ENCODE results near the gene NTSR2.

GRCh38 chr2:11682590-11682915 lies 12.6 kb upstream of the NTSR2 start:
- TF ChIP-seq CBFB (IDR thresholded peaks at IDR 0.05; ENCODE audit: low read depth) (no peak), CBX3 (IDR thresholded peaks at IDR 0.05; ENCODE audit: borderline replicate concordance, low read depth) (no peak), SP1 (IDR thresholded peaks at IDR 0.05; ENCODE audit: low read depth, low read length) (no peak), CHD4 (IDR thresholded peaks at IDR 0.05) (no peak), ZNF24 (IDR thresholded peaks at IDR 0.05) (no peak)
